Measurements from ENCODE around the gene OAS2.

Gene OAS2

GRCh38 chr12:113061061-113061694 is 82.9 kb downstream of the OAS2 start:
- no peak for DNase-seq
